Gastrocnemius medialis (tissue), 4 donors: ENCODE measurements around the gene TMEM132A.

Experiments
- CTCF ChIP-seq, 5 experiments: fragments of 450-650 bp in 3 of 5; fragments of 200-600 bp in 2 of 5; sonication (generic) in 2 of 5; IDR thresholded peaks in 4 of 5; conservative IDR thresholded peaks in 1 of 5; 1 replicate in 4 of 5; 2 replicates in 1 of 5; pipeline ENCODE4 v1.5.1; 2016 to 2019; ENCODE audit warnings: antibody characterized with exemption in 5 of 5, mild to moderate bottlenecking in 3 of 5, moderate library complexity in 3 of 5
- POLR2A ChIP-seq, 2 donors: fragments of 450-650 bp; IDR thresholded peaks; one replicate each; pipeline ENCODE4 v1.6.1; 2017; ENCODE audit warnings: antibody characterized with exemption in 2 of 2, mild to moderate bottlenecking in 2 of 2, moderate library complexity in 2 of 2

GRCh38 chr11:60951904-60952741 is 27.9 kb downstream of the TMEM132A start, which contains the start of gene SLC15A3:
- TF ChIP-seq CTCF (IDR thresholded peaks at IDR 0.05 in 4 of 5, conservative IDR thresholded peaks at IDR 0.05 in 1 of 5) (no peak), POLR2A (IDR thresholded peaks at IDR 0.05) (peak in 1 of 2 donors; percentile 24)
